GM21447 (cell line): ENCODE measurements around the gene KCNMA1.

Source experiments
- ATAC-seq: cut with Tn5 transposase; IDR thresholded peaks from one replicate; pipeline ENCODE4 v1.9.1; 2021; ENCODE audit not compliant: unreplicated experiment

The KCNMA1 gene

DNA sequence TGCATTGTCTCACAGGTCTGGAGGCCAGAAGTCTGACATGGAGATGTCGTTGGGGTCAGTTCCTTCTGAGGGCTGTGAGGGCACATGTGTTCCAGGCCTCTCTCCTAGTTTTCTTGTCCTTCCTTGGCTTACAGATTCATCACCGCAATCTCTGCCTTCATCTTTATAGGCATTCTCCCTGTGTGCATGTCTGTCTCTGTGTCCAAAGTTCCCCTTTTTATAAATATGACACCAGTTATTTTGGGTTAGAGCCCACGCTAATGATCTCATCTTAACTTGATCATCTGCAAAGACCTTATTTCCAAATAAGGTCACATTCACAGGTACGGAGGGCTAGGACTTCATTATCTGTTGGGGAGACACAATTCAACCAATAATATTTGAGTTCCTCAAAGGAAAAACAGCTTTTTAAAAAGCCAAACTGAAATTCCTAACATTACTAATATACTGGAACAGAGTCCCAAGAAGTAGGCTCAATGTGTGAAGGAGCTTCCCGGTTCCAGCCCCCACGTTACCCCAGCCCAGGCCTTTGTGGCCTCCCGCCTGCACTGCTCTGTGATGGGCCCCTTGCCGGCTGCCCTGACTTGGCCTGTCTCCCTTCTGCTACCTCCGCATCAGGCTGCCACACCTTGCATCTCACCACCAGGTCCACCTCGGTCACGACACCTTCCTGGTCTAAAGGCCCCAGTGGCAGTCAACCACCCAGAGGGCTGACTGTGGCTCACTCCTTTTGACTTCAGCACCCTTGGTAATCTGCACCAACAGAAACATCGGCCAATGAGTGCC is 142.7 kb downstream of the KCNMA1 start:
- no peak for ATAC-seq

DNA sequence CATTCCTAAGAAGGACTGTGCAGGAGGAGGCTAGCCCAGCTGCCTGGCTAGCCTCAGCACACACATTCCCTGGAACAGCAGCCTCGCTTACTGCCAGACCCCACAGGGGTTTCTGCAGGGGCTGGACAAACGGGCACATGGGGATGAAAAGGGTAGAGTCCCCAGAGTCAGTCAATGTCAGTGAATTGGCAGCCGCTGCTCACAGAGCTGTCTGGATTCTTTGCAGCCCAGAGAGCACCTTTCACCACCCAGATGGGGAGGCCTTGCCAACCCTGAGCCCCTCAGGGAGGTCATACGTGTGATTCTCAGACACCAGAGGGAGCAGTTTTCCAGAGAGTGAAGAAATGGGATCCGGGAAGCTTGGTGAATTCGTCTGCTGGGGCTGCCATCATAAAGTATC is 143.3 kb downstream of the KCNMA1 start:
- no peak for ATAC-seq

DNA sequence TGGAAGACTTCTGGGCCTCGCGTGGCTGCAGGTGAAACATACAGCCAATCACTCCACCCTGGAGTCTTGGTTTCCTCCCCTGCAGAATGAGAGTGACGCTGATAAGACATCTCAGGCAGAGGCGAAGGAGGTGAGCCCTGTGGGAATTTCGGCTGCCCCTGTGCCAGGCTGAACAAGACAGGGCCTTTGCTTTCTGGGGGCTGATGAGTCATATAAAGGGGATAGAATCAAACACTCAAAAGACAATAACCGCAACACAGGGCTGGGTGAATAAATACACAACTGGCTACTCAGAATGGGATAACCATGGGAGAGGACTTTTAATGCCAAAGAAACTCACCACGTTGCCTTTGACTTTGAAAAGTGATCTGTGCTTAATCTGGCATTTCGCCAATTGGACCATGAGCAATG is 143.8 kb downstream of the KCNMA1 start:
- ATAC-seq: no peak

DNA sequence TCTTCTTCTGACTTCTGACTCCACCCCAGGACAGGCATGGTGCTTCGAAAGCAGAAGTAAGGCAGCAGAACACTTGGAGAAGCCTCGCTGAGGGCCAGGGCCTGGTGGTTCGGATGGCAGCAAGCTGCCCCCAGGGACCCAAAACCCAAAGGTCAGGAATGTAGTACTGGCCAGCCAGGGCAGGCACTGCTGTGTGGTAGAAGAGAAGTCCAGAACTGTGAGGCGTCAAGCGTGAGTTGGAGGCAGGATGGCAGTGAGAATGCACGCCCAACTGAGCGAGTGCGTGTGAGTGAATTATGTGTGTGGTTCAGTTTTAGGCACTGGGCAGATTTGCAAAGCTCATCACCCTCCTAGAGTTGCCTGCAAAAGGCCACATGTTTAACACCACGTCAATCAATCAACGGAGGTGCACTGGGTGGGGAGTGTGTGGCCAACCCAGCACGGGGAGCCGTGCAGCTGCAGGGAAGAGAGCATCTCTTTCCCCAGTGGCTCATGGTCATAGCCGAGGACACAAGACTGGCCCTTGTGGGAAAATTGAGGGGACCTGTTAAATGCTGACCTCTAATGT is 144.3 kb downstream of the KCNMA1 start:
- no peak for ATAC-seq

DNA sequence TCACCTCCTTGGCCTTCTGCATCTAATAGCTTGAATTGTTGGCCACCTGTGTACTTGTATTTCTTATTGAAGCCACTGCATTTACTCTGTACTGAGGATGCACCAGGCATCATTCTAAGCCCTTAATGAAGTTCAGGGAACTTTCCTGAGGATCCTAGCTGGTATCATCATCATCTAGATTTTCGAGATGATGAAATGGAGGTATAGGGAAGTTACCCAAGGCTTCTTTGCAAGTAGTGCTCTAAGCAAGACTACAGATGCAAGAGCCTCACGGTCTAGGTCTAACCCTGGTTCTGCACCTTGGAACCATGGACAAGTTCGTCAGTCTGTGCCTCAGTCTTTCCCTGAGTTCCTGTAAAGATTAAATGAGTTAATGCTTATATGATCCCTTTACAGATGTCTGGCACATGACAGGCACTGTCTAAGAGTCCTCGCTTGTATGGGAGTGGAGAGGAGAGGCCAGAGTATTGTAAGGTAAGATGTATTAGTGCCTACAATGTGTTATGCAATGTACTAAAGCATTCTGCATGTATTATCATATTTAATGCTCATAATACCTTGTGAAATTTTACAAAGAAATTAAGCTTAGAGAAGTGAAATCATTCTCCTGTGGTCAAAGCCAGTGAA is 145.1 kb downstream of the KCNMA1 start:
- no peak for ATAC-seq

DNA sequence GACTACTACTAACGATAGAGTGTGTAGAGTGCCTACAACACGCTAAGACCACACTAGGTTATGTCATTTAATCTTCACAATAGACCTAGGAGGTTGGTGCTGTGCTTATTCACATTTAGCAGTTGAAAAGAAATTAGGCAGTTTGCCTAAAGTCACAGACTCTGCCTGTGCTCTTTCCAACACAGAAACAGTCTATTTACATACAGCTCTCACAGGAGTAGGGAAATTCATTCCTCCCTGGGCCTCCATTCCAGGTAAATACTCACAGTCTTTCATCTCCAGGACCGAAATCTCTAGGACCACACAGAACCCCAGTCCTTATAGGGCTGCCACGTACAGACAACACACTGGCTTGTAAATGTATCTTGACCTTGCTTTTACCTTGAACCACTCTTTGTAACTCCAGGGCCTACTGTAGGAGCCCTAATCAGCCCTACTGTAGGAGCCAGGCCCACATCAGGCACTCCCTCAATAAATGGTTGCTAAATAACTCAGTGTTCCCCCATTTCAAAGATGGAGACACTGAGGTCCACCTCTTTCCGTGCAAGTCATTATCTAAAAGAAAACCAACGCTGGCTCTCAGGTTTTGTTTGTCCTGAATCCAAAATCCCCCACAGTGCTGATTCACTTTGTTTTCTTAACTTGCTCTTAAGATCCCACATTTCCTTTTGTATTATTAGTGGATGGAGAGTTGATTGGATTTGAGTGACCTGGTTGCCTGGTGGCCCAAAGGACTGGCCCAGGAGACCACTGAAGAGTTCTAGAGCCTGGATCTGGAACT is 146.9 kb downstream of the KCNMA1 start:
- ATAC-seq: no peak

DNA sequence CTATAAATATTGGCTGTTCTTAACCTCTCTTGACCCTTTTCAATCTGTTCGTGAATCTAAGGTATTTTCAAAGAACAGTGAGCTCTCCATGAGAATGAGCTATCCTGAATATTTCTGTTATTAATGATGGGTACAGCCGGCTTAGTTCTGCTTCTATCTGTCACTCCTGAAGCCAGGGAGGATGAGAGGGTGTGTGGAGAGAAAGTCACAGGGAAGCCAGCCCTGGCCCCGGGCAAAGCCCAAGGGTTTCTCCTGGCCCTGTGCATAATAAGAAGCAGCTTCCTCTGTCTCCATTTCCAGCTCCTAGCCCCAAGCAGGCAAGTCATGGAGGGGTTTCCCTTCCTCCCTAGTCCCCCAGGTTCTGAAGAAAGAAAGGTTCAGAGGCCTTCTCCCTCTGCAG is 151.1 kb downstream of the KCNMA1 start:
- no peak for ATAC-seq

DNA sequence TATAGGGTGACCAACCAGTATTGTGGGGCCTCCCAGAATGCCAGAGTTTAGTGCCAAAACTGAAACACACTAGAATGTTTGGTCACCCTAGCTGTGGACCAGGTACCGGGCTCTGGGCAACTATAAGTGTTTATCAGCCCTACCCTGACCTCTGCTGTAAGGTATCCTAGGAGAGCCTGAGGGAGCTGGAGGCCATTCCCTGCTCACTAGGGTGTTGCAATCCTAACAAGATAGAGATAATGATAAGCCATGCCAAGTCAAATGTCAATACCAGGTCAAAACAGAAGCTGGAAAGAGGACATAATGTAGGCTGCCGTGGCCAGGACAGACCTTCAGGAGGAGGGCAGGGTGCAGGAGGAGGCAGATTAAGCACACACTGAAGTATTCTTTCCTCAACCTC is 151.8 kb downstream of the KCNMA1 start:
- ATAC-seq: no peak

DNA sequence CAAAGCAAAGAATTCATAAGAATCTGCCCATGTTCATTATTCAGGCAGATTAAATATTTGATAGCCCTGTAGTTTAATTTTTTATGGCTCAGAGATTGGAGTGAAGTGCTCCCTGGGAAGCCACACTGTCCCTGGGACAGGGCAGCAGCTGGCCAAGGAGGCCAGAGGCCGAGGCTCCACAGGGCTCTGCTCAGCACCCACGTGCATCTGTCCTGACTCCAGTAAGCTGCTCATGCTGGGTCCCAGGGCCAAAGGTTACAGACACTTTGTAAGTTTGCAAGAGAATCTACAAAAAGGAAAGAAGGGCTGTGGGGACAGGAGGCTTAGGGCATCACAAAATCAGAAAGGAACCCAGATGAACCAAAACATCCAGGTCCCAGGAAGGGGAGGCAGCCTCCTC is 155.5 kb downstream of the KCNMA1 start:
- no peak for ATAC-seq

DNA sequence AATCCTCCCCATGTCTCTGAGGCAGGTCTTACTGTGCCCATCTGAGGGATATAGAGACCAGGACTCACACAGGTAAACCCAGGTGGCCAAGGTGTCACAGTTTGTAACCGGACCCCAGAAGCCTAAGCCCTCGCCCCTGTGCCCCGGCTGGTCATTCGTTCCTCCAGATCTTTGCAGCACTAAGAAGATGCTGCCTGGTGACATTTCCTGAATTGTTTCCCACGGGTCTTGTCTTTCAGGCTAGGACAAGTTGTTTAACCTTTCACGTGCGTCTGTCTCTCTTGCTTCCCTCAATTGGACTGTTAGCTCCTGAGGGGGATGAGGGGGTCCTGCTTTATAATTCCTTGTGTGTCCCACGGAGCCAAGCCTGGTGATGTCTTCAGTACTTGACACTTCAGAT is 158.0 kb downstream of the KCNMA1 start:
- ATAC-seq: no peak

DNA sequence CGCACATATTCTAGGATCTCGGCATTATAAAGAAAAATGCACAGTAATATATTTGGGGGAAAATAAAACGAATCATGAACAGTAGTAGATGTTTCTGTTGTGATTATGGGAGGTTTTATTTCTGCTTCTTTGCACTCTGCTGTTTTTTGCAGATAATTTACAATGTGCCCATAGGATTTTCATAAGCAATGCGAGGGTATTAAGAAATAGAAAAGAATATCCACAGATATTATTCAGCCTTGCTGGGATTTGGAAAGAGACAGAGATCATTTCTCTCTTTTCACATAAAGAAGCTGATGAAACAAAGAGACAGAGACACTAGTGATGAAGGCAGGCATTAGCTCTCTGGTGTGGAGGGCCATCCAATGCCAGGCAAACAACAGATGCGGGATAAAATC is 158.6 kb downstream of the KCNMA1 start:
- ATAC-seq: no peak

DNA sequence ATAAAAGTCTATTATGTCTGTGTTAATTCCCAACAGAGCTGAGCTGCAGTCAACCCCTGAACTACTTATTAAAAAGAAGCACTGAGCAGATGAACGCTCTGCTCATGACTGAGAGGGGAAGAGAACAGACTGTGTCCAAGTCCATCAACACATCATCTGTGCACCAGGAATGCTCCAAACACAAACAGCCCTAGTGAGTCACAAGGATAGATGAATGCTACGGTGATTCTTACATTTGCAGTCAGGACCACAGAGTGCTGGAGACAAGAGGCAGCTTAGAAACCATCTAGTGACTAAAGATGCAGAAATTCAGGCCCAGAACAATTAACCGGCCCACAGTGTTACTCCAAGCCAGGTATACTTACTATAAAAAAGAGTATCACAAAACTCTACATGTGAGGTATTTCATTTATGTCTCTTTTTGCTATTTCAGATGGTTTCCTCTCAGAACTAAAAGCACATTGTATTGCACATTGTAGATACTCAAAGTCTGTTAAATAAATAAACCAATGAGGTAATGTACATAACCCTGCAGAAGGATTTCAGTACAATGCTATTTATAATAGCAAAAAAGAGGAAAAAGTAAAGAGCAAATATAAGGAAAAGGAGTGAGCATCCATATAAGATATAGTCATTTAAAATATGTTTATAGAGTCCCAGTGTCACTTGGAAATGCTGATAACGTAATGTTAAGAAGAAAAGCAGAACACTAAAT is 159.2 kb downstream of the KCNMA1 start:
- ATAC-seq: no peak

DNA sequence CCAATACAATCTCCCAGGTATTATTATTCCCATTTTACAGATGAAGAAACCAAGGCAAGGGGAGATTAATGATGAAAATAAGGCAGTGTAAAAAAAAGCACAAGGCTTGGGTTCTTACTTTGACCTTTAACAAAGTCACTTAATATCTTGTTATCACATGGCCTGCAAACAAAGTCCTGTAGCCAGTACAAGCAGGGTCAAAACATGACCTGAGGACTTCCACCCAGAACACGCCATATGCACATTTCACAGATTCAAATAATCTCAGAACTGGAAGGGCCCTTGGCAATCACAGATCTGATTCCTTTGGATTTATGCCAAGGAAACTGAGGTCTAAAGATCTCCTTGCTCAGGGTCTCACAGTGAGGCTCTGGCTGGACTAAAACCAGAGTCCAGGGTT is 162.1 kb downstream of the KCNMA1 start:
- no peak for ATAC-seq

DNA sequence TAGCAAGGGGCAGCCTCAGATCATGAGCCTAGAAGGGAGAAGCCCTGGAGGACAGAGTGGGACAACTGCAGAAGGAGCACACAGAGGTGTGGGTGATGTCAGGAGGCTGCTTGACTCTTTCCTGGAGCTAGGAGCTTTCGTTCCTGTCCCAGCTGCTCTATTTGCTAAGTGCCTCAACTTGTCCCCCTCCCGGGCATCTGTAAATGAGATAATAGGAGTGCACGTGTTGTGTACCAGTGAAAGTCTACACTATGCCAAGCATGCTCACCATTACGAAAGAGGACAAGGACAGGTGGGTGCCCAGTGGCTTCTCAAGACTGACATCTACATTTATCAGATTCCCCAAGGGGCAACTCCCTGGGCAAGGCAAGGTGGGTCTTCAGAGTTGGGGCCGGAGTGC is 162.7 kb downstream of the KCNMA1 start:
- ATAC-seq: no peak

DNA sequence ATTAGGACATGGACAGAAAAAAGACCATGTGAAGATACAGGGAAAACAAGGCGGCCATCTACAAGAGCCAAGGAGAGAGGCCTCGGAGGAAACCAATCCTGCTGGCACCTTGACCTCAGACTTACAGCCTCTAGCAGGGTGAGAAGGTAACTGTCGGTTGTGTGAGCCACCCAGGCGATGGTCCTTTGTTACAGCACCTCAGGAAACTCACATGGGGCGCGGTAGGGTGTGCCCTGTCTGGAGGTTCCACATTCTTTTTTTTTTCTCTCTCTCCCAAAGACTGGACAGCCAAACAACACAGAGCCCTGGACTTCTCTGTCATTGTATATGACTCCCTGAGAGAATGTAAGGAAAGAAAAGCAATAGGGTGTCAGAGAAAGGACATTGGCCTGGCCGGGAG is 163.2 kb downstream of the KCNMA1 start:
- ATAC-seq: no peak

DNA sequence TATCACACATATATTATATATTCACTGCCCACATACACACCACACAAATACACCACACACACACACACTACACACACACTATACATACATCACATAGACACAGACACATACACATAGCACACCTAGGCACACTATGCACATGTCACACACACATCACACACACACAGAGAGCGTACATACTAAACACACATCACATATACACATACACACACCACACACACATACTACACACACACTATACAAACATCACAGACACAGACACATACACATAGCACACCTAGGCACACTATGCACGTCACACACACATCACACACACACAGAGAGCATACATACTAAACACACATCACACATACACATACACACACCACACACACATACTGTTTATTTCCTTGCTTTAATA is 165.5 kb downstream of the KCNMA1 start:
- ATAC-seq: no peak

DNA sequence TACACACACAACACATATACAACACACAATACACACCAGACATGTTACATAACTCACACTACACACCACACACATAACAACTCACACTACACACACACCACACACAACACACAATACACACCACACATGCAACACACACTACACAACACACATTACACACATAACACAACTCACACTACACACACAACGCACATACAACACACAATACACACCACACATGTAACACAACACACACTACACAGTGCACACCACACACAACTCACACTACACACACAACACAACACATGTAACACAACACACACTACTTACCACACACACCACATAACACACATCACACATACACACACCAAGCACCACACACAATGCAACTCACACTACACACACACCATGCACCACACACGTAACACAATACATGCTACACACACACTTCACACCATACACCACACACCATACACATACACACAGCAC is 166.5 kb downstream of the KCNMA1 start:
- no peak for ATAC-seq

DNA sequence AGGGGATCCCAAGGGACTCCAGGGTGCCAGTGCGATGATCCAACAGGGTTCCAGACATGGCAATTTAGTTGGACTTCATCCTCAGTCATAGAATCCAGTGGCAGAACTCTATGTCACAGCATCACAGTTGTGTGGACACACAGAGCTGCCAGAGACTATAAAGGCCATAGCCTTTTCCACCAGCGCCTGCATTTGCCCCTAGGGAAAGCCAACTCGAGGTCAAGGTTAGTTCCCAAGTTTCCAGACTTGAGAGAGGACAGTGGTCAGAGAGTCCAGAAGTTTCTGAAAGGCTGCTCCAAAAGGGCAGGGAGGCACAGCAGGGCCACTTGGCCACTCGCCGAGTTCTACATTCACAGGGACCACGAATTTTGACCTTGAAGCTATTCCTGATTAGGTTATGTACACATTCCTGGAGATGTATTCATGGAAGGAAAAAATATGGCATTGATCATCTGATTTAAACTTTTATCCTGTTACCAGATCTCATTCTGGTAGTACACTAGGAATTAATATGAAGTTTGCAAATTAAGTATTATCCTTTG is 170.1 kb downstream of the KCNMA1 start:
- ATAC-seq: no peak

DNA sequence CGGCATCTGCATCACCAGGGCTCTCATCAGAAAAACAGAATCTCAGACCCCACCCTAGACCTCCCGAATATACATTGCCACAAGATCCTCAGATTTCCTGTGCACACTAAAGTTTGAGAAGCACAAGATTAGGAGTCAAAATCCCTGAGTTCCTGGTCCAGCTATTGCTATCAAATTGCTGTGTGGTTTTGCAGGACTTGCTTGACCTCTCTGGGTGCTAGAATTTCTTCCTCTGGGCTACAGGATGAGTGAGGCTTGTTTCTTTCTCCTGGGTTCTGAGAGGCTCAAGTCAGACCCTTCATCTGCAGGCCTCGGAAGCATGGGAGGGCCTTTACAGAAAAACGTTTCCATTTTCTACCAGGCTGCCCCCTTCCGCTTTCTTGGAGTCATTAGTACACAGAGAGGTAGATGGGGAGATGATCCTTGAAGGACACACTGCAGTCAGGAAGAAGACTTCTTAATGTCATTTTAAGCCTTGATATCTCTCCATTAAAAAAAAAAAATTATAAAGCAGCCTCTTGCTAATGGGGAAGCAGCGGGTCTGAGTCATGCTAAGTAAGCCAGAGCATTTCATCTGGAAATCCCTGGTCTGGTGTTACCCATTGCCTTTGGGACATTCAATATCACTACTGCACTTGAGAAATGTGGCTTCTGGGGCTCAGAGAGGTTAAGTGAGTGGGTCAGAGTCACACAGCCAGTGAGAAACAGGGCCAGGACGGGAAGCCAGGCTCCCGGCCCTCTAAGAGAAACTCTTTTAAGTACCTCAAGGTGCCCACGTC is 173.5 kb downstream of the KCNMA1 start:
- no peak for ATAC-seq

DNA sequence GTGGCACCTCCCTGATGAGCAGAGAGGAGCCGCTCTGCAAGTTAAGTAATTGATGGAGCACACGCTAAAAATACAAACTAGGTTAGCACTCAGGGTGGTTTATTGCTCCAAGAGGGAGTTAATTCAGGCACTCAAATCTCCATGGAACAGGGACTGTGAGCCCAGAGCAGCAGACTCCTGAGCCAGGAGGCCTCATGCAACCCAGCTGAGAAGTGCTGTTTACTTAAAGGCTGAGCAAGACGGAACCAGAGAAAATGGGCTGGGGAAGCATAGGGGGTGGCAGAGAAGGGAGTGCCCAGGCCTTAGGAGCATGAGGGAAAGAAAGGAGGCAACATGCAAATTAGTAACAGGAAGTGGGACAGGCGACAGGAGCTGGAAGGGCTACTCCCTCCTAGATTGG is 174.1 kb downstream of the KCNMA1 start:
- ATAC-seq: no peak
